HT-29 (cell line): Measurements from ENCODE around the gene SPPL3. TPM values are rescaled to one million over a fixed set of nuclear protein-coding genes. Genes with fewer than 3 reads are reported as not detected.
A peak's percentile ranks its signal among the peaks of the same experiment; 100 is the strongest.

Experiments used
- DNase-seq: peaks from one replicate; pipeline ENCODE4 v3.0.0-alpha.2; 2015; ENCODE audit warnings: low spot score
- total RNA-seq: library from RNA; depleted of rRNA; stranded (reverse); fragments of >200 nt; shearing (Covaris generic); gene quantifications from 2 replicates; pipeline ENCODE4 v1.2.3, GENCODE V29; 2014

Gene SPPL3
- total RNA-seq, 1 experiment from 2014 or later, result 7.9 TPM

- no peak for DNase-seq
Measured at GRCh38 chr12:120787889-120788288, 116.3 kb downstream of the SPPL3 start.

GRCh38 chr12:120784804-120785203 is 119.4 kb downstream of the SPPL3 start:
- no peak for DNase-seq

DNA sequence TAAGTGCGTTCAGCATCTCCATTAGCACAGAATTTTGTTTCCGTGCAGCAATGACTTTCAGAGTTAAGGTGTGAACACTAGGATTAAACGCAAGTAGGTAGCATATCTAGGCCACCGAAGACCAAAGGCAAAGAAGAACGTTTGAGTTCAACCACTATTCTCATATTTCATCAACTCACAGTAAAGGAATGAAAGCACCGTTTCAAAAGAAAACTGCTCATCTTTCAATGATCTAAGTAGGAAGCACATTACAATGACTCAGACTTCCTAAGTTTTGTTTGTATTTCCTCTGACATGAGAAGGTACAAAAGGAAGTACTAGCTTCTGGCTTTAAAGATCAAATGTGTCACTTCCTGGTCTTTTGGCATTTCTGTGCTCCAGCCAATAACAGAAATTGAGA is 121.0 kb downstream of the SPPL3 start:
- DNase-seq, result peak; percentile 18

- DNase-seq, result no peak
Measured at GRCh38 chr12:120775862-120776552, 128.2 kb downstream of the SPPL3 start.

DNA sequence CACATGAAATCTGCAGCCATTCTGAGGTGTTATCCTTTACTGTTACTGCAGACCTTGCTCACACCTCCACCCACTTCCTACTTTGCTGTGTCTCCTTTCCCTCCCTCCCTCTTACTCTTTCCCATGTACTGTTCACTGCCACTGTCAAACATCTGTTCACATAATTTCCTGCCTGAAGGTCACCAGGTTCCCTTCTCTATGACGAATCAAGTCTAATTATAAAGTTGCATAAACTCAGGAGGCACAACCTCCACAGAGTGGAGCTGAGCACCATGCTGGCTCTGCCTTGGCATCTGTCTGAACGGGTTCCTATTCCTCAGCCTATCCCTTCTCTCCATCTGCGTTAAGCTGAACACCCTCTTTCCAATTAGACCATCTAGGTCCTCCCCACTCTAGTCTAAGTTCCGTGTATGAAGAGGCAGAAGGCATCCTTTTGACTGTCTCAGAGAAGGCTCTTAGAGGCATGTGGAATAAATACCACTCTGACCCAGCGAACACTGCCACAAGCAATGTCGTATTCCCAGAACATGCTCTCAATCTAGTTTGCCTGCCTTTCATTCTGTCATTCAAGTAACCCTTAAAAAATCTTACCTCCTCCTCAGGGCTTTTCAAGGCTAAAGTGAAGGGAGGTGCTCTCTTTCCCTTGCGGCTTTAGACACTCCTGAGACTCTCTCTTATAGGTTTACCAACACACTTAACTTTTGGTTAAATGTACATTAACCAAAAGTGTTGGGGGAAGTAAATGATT is 129.8 kb downstream of the SPPL3 start:
- no peak for DNase-seq

GRCh38 chr12:120771097-120771496 is 133.1 kb downstream of the SPPL3 start:
- no peak for DNase-seq

GRCh38 chr12:120767071-120768024 is 136.8 kb downstream of the SPPL3 start:
- no peak for DNase-seq

- no peak for DNase-seq
Measured at GRCh38 chr12:120766566-120766965, 137.6 kb downstream of the SPPL3 start.

GRCh38 chr12:120764816-120765215 is 139.3 kb downstream of the SPPL3 start:
- DNase-seq, result no peak

DNA sequence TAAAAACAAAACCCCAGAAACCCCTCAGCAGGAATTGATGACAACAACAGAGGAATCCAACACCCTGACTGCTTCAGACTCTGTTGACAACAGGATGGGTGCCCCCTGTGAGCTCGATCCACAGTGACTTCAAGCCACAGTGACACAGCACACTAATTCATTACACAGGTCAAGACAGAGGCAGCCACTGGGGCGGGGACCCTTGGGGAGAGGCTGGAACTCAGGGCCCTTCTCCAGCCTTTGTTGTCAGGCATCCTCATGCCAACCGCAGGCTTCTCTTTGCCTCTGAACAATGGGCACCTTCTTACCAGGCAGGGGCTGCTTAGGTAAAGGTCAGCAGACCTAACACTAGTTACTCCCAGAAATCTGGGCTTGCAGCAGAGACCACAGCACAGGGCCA is 140.9 kb downstream of the SPPL3 start:
- no peak for DNase-seq

- DNase-seq, result no peak
Measured at GRCh38 chr12:120762086-120762485, 142.1 kb downstream of the SPPL3 start.

- no peak for DNase-seq
Measured at GRCh38 chr12:120761519-120761934, 142.6 kb downstream of the SPPL3 start.

DNA sequence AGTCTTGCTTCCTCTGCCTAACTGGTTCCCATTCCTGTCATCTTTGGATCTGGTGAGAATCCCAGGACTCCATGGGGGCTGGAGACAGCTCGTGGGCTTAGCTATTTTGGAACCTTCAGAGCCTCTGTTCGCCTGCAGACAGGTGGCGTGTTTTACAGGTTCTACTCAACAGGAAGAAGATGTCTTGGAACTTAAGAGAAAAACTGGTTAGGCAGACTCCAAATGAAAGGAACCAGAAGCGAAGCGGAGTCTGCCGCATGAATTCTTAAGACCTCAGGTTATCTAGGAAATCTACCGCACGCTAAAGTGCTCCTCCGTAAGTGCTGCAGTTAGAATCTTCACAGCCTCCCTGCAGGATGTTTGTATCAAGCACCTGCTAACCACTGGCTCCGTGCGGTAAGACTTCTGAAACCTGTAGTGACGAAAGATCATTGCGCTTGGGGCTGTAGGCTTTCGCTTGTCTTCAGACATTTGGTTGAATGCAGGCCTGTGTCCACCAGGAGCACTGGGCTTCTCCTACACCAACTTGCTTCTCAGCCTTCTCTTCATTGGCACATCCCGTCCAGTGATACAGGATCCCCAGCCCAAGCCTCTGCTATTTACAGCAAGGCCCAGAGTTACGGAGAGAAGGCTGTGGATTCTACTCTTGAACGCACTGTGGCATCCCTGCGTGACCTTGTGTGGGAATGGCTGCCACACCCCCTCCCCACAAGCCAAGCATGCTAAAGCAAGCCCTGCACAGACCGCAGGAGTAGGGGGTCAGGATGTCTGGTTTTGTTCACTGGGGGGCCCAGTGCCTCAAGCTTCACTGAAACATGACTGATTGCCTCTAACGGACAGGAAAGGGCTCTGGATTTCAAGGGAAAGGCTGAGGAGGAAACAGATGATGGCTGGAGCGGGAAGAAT is 143.6 kb downstream of the SPPL3 start:
- no peak for DNase-seq

DNA sequence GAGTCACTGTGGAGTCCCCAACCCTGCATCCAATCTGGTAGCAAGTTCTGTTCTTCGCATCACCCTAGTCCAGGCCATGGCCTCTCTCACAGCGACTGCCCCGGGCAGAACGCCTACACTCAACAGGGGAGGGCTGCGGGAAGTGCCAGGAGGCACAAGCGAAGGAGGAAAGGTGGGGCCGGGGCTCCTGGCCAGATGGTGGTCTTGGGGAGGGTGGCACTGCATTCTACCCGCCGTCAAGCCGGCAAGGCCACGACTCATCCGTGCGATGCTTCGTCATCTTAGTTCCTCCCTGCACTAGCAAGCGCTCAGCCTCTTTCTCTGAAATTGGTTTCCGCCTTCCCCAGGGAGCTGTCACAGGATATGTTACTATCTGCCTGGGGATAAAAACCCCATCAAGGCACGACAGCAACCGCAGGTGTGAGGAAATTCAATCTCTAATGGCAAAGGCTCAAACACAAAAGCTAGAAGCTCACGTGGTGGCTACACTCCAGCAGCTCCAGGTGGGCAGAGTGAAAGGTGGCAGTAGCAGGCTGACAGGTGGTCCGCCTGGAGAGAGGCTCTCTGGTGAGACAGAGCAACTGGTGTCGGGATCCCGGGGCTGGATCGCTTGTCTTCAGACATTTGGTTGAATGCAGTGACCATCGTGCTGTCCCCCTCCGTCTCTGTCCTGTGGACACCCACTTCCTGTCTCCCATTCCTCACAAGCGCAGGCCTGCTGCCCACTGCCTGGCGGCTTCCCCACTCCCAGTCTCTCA is 144.4 kb downstream of the SPPL3 start:
- DNase-seq, result no peak

- no peak for DNase-seq
Measured at GRCh38 chr12:120758798-120759590, 145.2 kb downstream of the SPPL3 start.

- no peak for DNase-seq
Measured at GRCh38 chr12:120757949-120758348, 146.2 kb downstream of the SPPL3 start.

GRCh38 chr12:120757226-120757742 is 146.9 kb downstream of the SPPL3 start:
- DNase-seq, result no peak

- DNase-seq, result no peak
Measured at GRCh38 chr12:120755269-120755668, 148.9 kb downstream of the SPPL3 start.

DNA sequence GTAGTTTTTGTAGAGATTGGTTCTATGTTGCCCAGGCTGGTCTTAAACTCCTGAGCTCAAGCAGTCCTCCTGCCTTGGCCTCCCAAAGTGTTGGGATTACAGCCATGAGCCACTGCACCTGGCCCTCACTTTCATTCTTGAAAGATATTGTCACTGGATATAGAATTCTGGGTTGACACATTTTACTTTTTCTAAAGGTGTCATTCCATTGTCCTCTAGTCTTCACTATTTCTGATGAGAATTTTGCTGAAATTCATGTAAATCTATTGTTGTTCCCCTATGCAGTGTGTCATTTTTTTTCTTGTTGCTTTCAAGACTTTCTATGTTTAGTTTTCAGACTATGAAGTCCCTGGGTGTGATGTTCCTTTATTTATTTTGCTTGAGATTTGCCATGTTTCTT is 149.4 kb downstream of the SPPL3 start:
- no peak for DNase-seq
